Thyroid gland (tissue), 4 donors: ENCODE measurements around the gene CALY. TPM values are rescaled to one million over a fixed set of nuclear protein-coding genes. Genes with fewer than 3 reads are reported as not detected.

Experiments
- DNase-seq, 2 donors: peaks; one replicate each; pipeline ENCODE4 v3.0.0-alpha.2; 2019
- H3K27ac ChIP-seq, 3 donors: fragments of 200-600 bp; sonication (generic); 1 replicate in 2 of 3; 2 replicates in 1 of 3; pipeline ENCODE4 v1.5.1; 2016 to 2019; ENCODE audit warnings: mild to moderate bottlenecking in 1 of 3, moderate library complexity in 1 of 3
- H3K27me3 ChIP-seq: fragments of 200-600 bp; sonication (generic); one replicate; pipeline ENCODE4 v1.5.1; 2019
- H3K36me3 ChIP-seq, 2 donors: fragments of 200-600 bp; sonication (generic); one replicate each; pipeline ENCODE4 v1.5.1; 2016 to 2019
- H3K4me1 ChIP-seq, 2 donors: fragments of 200-600 bp; sonication (generic); one replicate each; pipeline ENCODE4 v1.5.1; 2017 to 2019
- H3K4me3 ChIP-seq, 3 donors: fragments of 200-600 bp; sonication (generic); replicated peaks in 1 of 3; 1 replicate in 2 of 3; 2 replicates in 1 of 3; pipeline ENCODE4 v1.5.1; 2016; ENCODE audit warnings: mild to moderate bottlenecking in 1 of 3
- H3K9me3 ChIP-seq: fragments of 200-600 bp; sonication (generic); one replicate; pipeline ENCODE4 v1.5.1; 2017
- CTCF ChIP-seq, 6 experiments: fragments of 200-600 bp in 3 of 6; fragments of 450-650 bp in 3 of 6; sonication (generic) in 3 of 6; IDR thresholded peaks; one replicate each; pipeline ENCODE4 v1.5.1; 2016 to 2019; ENCODE audit warnings: antibody characterized with exemption in 6 of 6, mild to moderate bottlenecking in 2 of 6, inconsistent platforms in 1 of 6, moderate library complexity in 1 of 6
- POLR2A ChIP-seq, 2 donors: fragments of 450-650 bp; IDR thresholded peaks; one replicate each; pipeline ENCODE4 v1.6.1; 2017; ENCODE audit warnings: antibody characterized with exemption in 2 of 2, mild to moderate bottlenecking in 2 of 2, moderate library complexity in 1 of 2
- WGBS, 2 donors: methylation state at CpG; one replicate each; pipeline ENCODE4 v1.1.5; 2017; 5-methylcytosine and 5-hydroxymethylcytosine counted together
- intact Hi-C: fragments of 100-400 bp; cut with DNase I; formaldehyde crosslinking; loops from one replicate; pipeline ENCODE4 v1.15.1; 2023
- total RNA-seq, 4 donors: library from RNA; depleted of rRNA; stranded (reverse); fragments of >200 nt; gene quantifications; one replicate each; pipeline ENCODE4 v1.2.3, GENCODE V29; 2016

CALY gene
- total RNA-seq, 4 donors from 2014 or later: 0.13 to 1.5 TPM; not detected in 2

- peaks cover 0 to 15% of the 10 kb centered on the region in 2 donors for H3K4me1 ChIP-seq
- TF ChIP-seq POLR2A (IDR thresholded peaks at IDR 0.05): no peak
- TF ChIP-seq CTCF (IDR thresholded peaks at IDR 0.05): no peak
- no peak overlapping the region for H3K27ac ChIP-seq
- intact Hi-C loops: no loop called here
- peaks cover 29 to 33% of the 10 kb centered on the region in 2 donors for H3K36me3 ChIP-seq
- H3K4me3 ChIP-seq: no peak overlapping the region
- 90 to 94% methylated on average over 5 of the region's 5 CpGs for WGBS, 2 donors
- H3K27me3 ChIP-seq: no peaks in the 10 kb centered on the region
- DNase-seq: no peak
- no peaks in the 10 kb centered on the region for H3K9me3 ChIP-seq
These were observed 24.5 kb upstream of the CALY start for GRCh38 chr10:133361227-133361626.

GRCh38 chr10:133359972-133360610, 23.4 kb upstream of the CALY start:
- intact Hi-C loops: no loop called here
- TF ChIP-seq POLR2A (IDR thresholded peaks at IDR 0.05) (no peak), CTCF (IDR thresholded peaks at IDR 0.05) (no peak)
- Histone ChIP-seq H3K27ac (no peak overlapping the region), H3K36me3 (peaks cover 19 to 24% of the 10 kb centered on the region in 2 donors), H3K9me3 (no peaks in the 10 kb centered on the region), H3K27me3 (no peaks in the 10 kb centered on the region), H3K4me1 (peaks cover 0 to 15% of the 10 kb centered on the region in 2 donors), H3K4me3 (no peak overlapping the region)
- 83% methylated on average over 17 of the region's 17 CpGs for WGBS, 2 donors
- DNase-seq: no peak

- no peak overlapping the region for H3K27ac ChIP-seq
- peaks cover 14 to 19% of the 10 kb centered on the region in 2 donors for H3K36me3 ChIP-seq
- H3K4me3 ChIP-seq: no peak overlapping the region
- peak; percentile 52 to 62 for DNase-seq
- H3K4me1 ChIP-seq: peaks cover 0 to 15% of the 10 kb centered on the region in 2 donors
- TF ChIP-seq POLR2A (IDR thresholded peaks at IDR 0.05) (no peak), CTCF (IDR thresholded peaks at IDR 0.05) (no peak)
- 34 to 54% methylated on average over 6 of the region's 6 CpGs for WGBS, 2 donors
- intact Hi-C loops: no loop called here
- no peaks in the 10 kb centered on the region for H3K27me3 ChIP-seq
- H3K9me3 ChIP-seq: no peaks in the 10 kb centered on the region
These were observed 22.9 kb upstream of the CALY start for GRCh38 chr10:133359554-133359971.

GRCh38 chr10:133358925-133359310, 22.2 kb upstream of the CALY start:
- Histone ChIP-seq H3K27ac (no peak overlapping the region), H3K9me3 (no peaks in the 10 kb centered on the region), H3K36me3 (peaks cover 7 to 13% of the 10 kb centered on the region in 2 donors), H3K4me1 (peaks cover 0 to 15% of the 10 kb centered on the region in 2 donors), H3K4me3 (no peak overlapping the region), H3K27me3 (no peaks in the 10 kb centered on the region)
- no peak for DNase-seq
- TF ChIP-seq CTCF (IDR thresholded peaks at IDR 0.05) (no peak), POLR2A (IDR thresholded peaks at IDR 0.05) (no peak)
- intact Hi-C loops: no loop called here
- WGBS, 2 donors: 91% methylated on average over 10 to 11 of the region's 11 CpGs

GRCh38 chr10:133358162-133358924, 21.6 kb upstream of the CALY start:
- no peak for DNase-seq
- Histone ChIP-seq H3K36me3 (peaks cover 7 to 13% of the 10 kb centered on the region in 2 donors), H3K4me1 (peaks cover 0 to 15% of the 10 kb centered on the region in 2 donors), H3K4me3 (no peak overlapping the region), H3K9me3 (no peaks in the 10 kb centered on the region), H3K27ac (no peak overlapping the region), H3K27me3 (no peaks in the 10 kb centered on the region)
- WGBS, 2 donors: 99 to 100% methylated on average over 7 to 9 of the region's 41 CpGs
- TF ChIP-seq CTCF (IDR thresholded peaks at IDR 0.05): no peak
- intact Hi-C loops: no loop called here
